Fibroblast of lung (primary cell): ENCODE data around the gene JKAMP. TPM values are rescaled to one million over a fixed set of nuclear protein-coding genes. Genes with fewer than 3 reads are reported as not detected.
A peak's percentile ranks its signal among the peaks of the same experiment; 100 is the strongest.

Experiments
- DNase-seq, 2 donors: peaks; one replicate each; pipeline versions ENCODE4 v3.0.0 to v3.0.0-alpha.2; 2010; ENCODE audit warnings: low read depth in 2 of 2
- H2AFZ ChIP-seq: 2 replicates; pipeline ENCODE4 v1.5.1; 2012; ENCODE audit warnings: low read length, control low read depth, inconsistent platforms
- H3K27ac ChIP-seq: 2 replicates; pipeline ENCODE4 v1.5.1; 2011; ENCODE audit warnings: low read length, control low read depth; ENCODE audit not compliant: insufficient read depth
- H3K27me3 ChIP-seq: 2 replicates; pipeline ENCODE4 v1.5.1; 2011; ENCODE audit warnings: mild to moderate bottlenecking, low read length; ENCODE audit not compliant: control insufficient read depth, insufficient read depth
- H3K36me3 ChIP-seq: 2 replicates; pipeline ENCODE4 v1.5.1; 2011; ENCODE audit warnings: low read length; ENCODE audit not compliant: control insufficient read depth, insufficient read depth
- H3K4me1 ChIP-seq: 2 replicates; pipeline ENCODE4 v1.5.1; 2011; ENCODE audit warnings: low read length; ENCODE audit not compliant: control insufficient read depth, insufficient read depth; ENCODE audit errors: extremely low read depth
- H3K4me2 ChIP-seq: 2 replicates; pipeline ENCODE4 v1.5.1; 2011; ENCODE audit warnings: low read length, control low read depth; ENCODE audit not compliant: insufficient read depth; ENCODE audit errors: extremely low read depth
- H3K4me3 ChIP-seq, 4 experiments: fragments of 200-600 bp in 1 of 4; sonication (generic) in 1 of 4; replicated peaks in 1 of 4; 2 replicates each; pipeline ENCODE4 v1.5.1; 2011 to 2016; ENCODE audit warnings: low read length in 4 of 4, low read depth in 3 of 4, mild to moderate bottlenecking in 3 of 4, control low read depth in 2 of 4, inconsistent platforms in 1 of 4, mixed read lengths in 1 of 4; ENCODE audit not compliant: insufficient read depth in 1 of 4; ENCODE audit errors: control extremely low read depth in 1 of 4
- H3K79me2 ChIP-seq: 2 replicates; pipeline ENCODE4 v1.5.1; 2012; ENCODE audit warnings: mild to moderate bottlenecking, low read length, inconsistent platforms; ENCODE audit not compliant: control insufficient read depth, insufficient read depth
- H3K9ac ChIP-seq: 2 replicates; pipeline ENCODE4 v1.5.1; 2011; ENCODE audit warnings: mild to moderate bottlenecking, low read length, control low read depth; ENCODE audit not compliant: insufficient read depth
- H3K9me3 ChIP-seq: 2 replicates; pipeline ENCODE4 v1.5.1; 2012; ENCODE audit warnings: low read depth, low read length; ENCODE audit not compliant: control insufficient read depth, insufficient read depth
- H4K20me1 ChIP-seq: 2 replicates; pipeline ENCODE4 v1.5.1; 2011; ENCODE audit warnings: low read length; ENCODE audit not compliant: control insufficient read depth, insufficient read depth; ENCODE audit errors: extremely low read depth
- CTCF ChIP-seq, 2 donors: IDR thresholded peaks in 1 of 2; conservative IDR thresholded peaks in 1 of 2; 1 replicate in 1 of 2; 2 replicates in 1 of 2; pipeline ENCODE4 v1.5.1; 2011 to 2012; ENCODE audit warnings: low read length in 2 of 2, control low read depth in 1 of 2, inconsistent platforms in 1 of 2, low read depth in 1 of 2, mild to moderate bottlenecking in 1 of 2
- EZH2 ChIP-seq: IDR thresholded peaks from 2 replicates; pipeline ENCODE4 v1.5.1; 2012; ENCODE audit warnings: low read length, control low read depth, mild to moderate bottlenecking; ENCODE audit errors: missing control alignments
- polyA plus RNA-seq, 2 donors: library from polyadenylated mRNA; depleted of rRNA in 1 of 2; stranded (reverse) in 1 of 2; unstranded in 1 of 2; fragments of >200 nt; gene quantifications; 2 replicates each; pipeline ENCODE4 v1.2.1, GENCODE V29; 2011 to 2012; ENCODE audit warnings: missing spikeins in 1 of 2
- total RNA-seq: library from RNA; depleted of rRNA; stranded (reverse); fragments of >200 nt; gene quantifications from 2 replicates; pipeline ENCODE4 v1.2.1, GENCODE V29; 2014

JKAMP gene
- total and polyA plus RNA-seq, 2 donors (not counting 1 experiment from before 2014, with no cell fraction given), result 80.1 to 207 TPM

GRCh38 chr14:59507752-59508103 lies 23.4 kb downstream of the JKAMP start:
- H3K4me1 ChIP-seq, result no peaks in the 10 kb centered on the region
- DNase-seq, result no peak
- no peaks in the 10 kb centered on the region for H3K9me3 ChIP-seq
- H3K4me2 ChIP-seq, result no peak overlapping the region
- no peaks in the 10 kb centered on the region for H4K20me1 ChIP-seq
- H3K4me3 ChIP-seq, result no peak overlapping the region
- H3K36me3 ChIP-seq, result no peaks in the 10 kb centered on the region
- H3K27me3 ChIP-seq, result no peaks in the 10 kb centered on the region
- no peak for TF ChIP-seq CTCF (conservative IDR thresholded peaks at IDR 0.05 in 1 of 2, IDR thresholded peaks at IDR 0.05 in 1 of 2; ENCODE audit: low read depth in 1 of 2, low read length in 2 of 2)
- H3K9ac ChIP-seq, result no peak overlapping the region
- H2AFZ ChIP-seq, result no peak overlapping the region
- no peak overlapping the region for H3K27ac ChIP-seq
- no peaks in the 10 kb centered on the region for H3K79me2 ChIP-seq

GRCh38 chr14:59509101-59509500 lies 24.8 kb downstream of the JKAMP start:
- H4K20me1 ChIP-seq, result no peaks in the 10 kb centered on the region
- no peaks in the 10 kb centered on the region for H3K4me1 ChIP-seq
- H3K4me3 ChIP-seq, result no peak overlapping the region
- no peak for TF ChIP-seq CTCF (conservative IDR thresholded peaks at IDR 0.05 in 1 of 2, IDR thresholded peaks at IDR 0.05 in 1 of 2; ENCODE audit: low read depth in 1 of 2, low read length in 2 of 2)
- no peak for TF ChIP-seq EZH2
- H3K79me2 ChIP-seq, result no peaks in the 10 kb centered on the region
- H3K9ac ChIP-seq, result no peak overlapping the region
- no peak overlapping the region for H3K27ac ChIP-seq
- H3K36me3 ChIP-seq, result no peaks in the 10 kb centered on the region
- H2AFZ ChIP-seq, result no peak overlapping the region
- no peak for DNase-seq
- H3K4me2 ChIP-seq, result no peak overlapping the region
- no peaks in the 10 kb centered on the region for H3K9me3 ChIP-seq
- no peaks in the 10 kb centered on the region for H3K27me3 ChIP-seq

- no peak overlapping the region for H3K27ac ChIP-seq
- no peak overlapping the region for H3K9ac ChIP-seq
- H3K4me2 ChIP-seq, result no peak overlapping the region
- TF ChIP-seq EZH2 (no peak), CTCF (conservative IDR thresholded peaks at IDR 0.05 in 1 of 2, IDR thresholded peaks at IDR 0.05 in 1 of 2; ENCODE audit: low read depth in 1 of 2, low read length in 2 of 2) (no peak)
- no peak overlapping the region for H2AFZ ChIP-seq
- H3K27me3 ChIP-seq, result no peaks in the 10 kb centered on the region
- no peaks in the 10 kb centered on the region for H3K36me3 ChIP-seq
- H3K9me3 ChIP-seq, result no peaks in the 10 kb centered on the region
- H3K4me1 ChIP-seq, result no peaks in the 10 kb centered on the region
- peak in 1 of 2 donors; percentile 26 for DNase-seq
- H3K79me2 ChIP-seq, result no peaks in the 10 kb centered on the region
- H3K4me3 ChIP-seq, result no peak overlapping the region
- no peaks in the 10 kb centered on the region for H4K20me1 ChIP-seq
Measured at GRCh38 chr14:59510001-59510400, 25.7 kb downstream of the JKAMP start.
